Activated B cell treated with CpG ODN at 0.5 μM for 24 hours (primary cell): Measurements from ENCODE around the gene IGSF8. TPM values are rescaled to one million over a fixed set of nuclear protein-coding genes. Genes with fewer than 3 reads are reported as not detected.
A peak's percentile ranks its signal among the peaks of the same experiment; 100 is the strongest.

Experiments
- ATAC-seq: fragments of 200-7000 bp; cut with Tn5 transposase; one replicate; pipeline ENCODE4 v1.10.0; 2021; ENCODE audit warnings: low read depth, mild to moderate bottlenecking, moderate library complexity
- CTCF ChIA-PET: fragments of 350-600 bp; sonication (Branson Sonifier 250); formaldehyde crosslinking; loops from one replicate; lab custom pipeline; 2021; ENCODE audit warnings: antibody characterized with exemption; lab: Charles Lee
- POLR2A ChIA-PET: fragments of 350-600 bp; sonication (Branson Sonifier 250); formaldehyde crosslinking; loops from one replicate; lab custom pipeline; 2021; ENCODE audit warnings: antibody characterized with exemption; lab: Charles Lee
- DNase-seq: peaks from one replicate; pipeline ENCODE4 v3.0.0; 2022
- H3K27ac Mint-ChIP-seq: one replicate; pipeline ENCODE4 v1.8.0; 2020; ENCODE audit warnings: mixed read lengths
- H3K27me3 Mint-ChIP-seq: one replicate; pipeline ENCODE4 v1.8.0; 2021; ENCODE audit warnings: mixed read lengths
- H3K36me3 Mint-ChIP-seq: one replicate; pipeline ENCODE4 v1.8.0; 2021; ENCODE audit warnings: low read depth, mixed read lengths
- H3K4me1 Mint-ChIP-seq: one replicate; pipeline ENCODE4 v1.8.0; 2021; ENCODE audit warnings: mixed read lengths
- H3K4me3 Mint-ChIP-seq: one replicate; pipeline ENCODE4 v1.8.0; 2020; ENCODE audit warnings: mild to moderate bottlenecking, mixed read lengths
- H3K9me3 Mint-ChIP-seq: one replicate; pipeline ENCODE4 v1.8.0; 2020; ENCODE audit warnings: mixed read lengths
- CTCF ChIP-seq: fragments of 200-600 bp; IDR thresholded peaks from one replicate; pipeline ENCODE4 v1.8.0; 2022; ENCODE audit warnings: antibody characterized with exemption, mild to moderate bottlenecking
- intact Hi-C: fragments of 100-400 bp; cut with micrococcal nuclease; formaldehyde crosslinking; loops from one replicate; pipeline ENCODE4 v1.15.1; 2024
- total RNA-seq: library from RNA; stranded (reverse); gene quantifications from 2 replicates; pipeline ENCODE4 v1.2.3, GENCODE V29; 2022

Gene IGSF8
- total RNA-seq, 1 donor from 2014 or later = 27.9 TPM

- H3K4me3 Mint-ChIP-seq = no peak overlapping the region
- ATAC-seq = no peak
- CTCF ChIA-PET = interaction anchor here (1.3 to 7.0 kb wide), 7 partner anchors 19 to 273 kb away, joined by 4 to 99 read pairs (median 26); partner anchors contain the start of gene PEX19
- intact Hi-C loops = no loop called here
- H3K27ac Mint-ChIP-seq = no peak overlapping the region
- no peak for TF ChIP-seq CTCF
- peaks cover 2% of the 10 kb centered on the region for H3K27me3 Mint-ChIP-seq
- POLR2A ChIA-PET = no interaction called here
- peaks cover 21% of the 10 kb centered on the region for H3K4me1 Mint-ChIP-seq
- DNase-seq = no peak
- H3K9me3 Mint-ChIP-seq = no peaks in the 10 kb centered on the region
- H3K36me3 Mint-ChIP-seq = no peaks in the 10 kb centered on the region
Observed at GRCh38 chr1:160103658-160104408, 5.4 kb upstream of the IGSF8 start.

- no peak overlapping the region for H3K4me3 Mint-ChIP-seq
Observed at GRCh38 chr1:160101717-160102522, 3.5 kb upstream of the IGSF8 start.

GRCh38 chr1:160101037-160101716, 2.8 kb upstream of the IGSF8 start:
- POLR2A ChIA-PET = interaction anchor here (0.5 to 1.8 kb wide), 8 partner anchors 21 to 276 kb away, joined by 3 to 8 read pairs (median 6); partner anchors contain the start of genes DCAF8 and PEX19
- TF ChIP-seq CTCF = no peak
- Mint-ChIP-seq H3K27ac (peak overlapping the region; percentile 61), H3K4me3 (peak overlapping the region; percentile 66), H3K36me3 (peaks cover 2% of the 10 kb centered on the region), H3K9me3 (no peaks in the 10 kb centered on the region), H3K27me3 (no peaks in the 10 kb centered on the region), H3K4me1 (peaks cover 36% of the 10 kb centered on the region)
- ATAC-seq (peak; percentile 23), DNase-seq (peak; percentile 69)
- CTCF ChIA-PET = interaction anchor here (0.6 to 7.0 kb wide), 15 partner anchors 16 to 275 kb away, joined by 3 to 99 read pairs (median 4); no protein-coding TSS in a partner anchor
- intact Hi-C loops = loop anchor here (1.0 to 2.0 kb wide), 5 partner anchors 94 to 506 kb away; no protein-coding TSS in a partner anchor

More at GRCh38 chr1:160101717-160102522, 3.5 kb upstream of the IGSF8 start:
- no peak for ATAC-seq
- Mint-ChIP-seq H3K9me3 (no peaks in the 10 kb centered on the region), H3K27me3 (no peaks in the 10 kb centered on the region), H3K36me3 (peaks cover 2% of the 10 kb centered on the region), H3K27ac (no peak overlapping the region), H3K4me1 (peaks cover 29% of the 10 kb centered on the region)
- intact Hi-C loops = loop anchor here (1.0 to 2.0 kb wide), 5 partner anchors 93 to 505 kb away; no protein-coding TSS in a partner anchor
- TF ChIP-seq CTCF = no peak
- CTCF ChIA-PET = interaction anchor here (0.6 to 7.0 kb wide), 14 partner anchors 16 to 275 kb away, joined by 3 to 99 read pairs (median 4); no protein-coding TSS in a partner anchor
- no peak for DNase-seq
- POLR2A ChIA-PET = interaction anchor here (1.0 to 1.5 kb wide), 4 partner anchors 150 to 275 kb away, joined by 3 to 7 read pairs (median 5); partner anchors contain the start of gene DCAF8

GRCh38 chr1:160099716-160100375, 1.4 kb upstream of the IGSF8 start:
- Mint-ChIP-seq H3K36me3 (peaks cover 2% of the 10 kb centered on the region), H3K27me3 (no peaks in the 10 kb centered on the region), H3K4me3 (peak overlapping the region; percentile 84), H3K4me1 (peaks cover 39% of the 10 kb centered on the region), H3K9me3 (no peaks in the 10 kb centered on the region), H3K27ac (peak overlapping the region; percentile 85)
- intact Hi-C loops = loop anchor here (1.0 to 10.0 kb wide), 4 partner anchors 95 to 1295 kb away; no protein-coding TSS in a partner anchor
- ChIA-PET CTCF (interaction anchor here (1.2 to 7.0 kb wide), 8 partner anchors 14 to 277 kb away, joined by 6 to 99 read pairs (median 22); no protein-coding TSS in a partner anchor), POLR2A (interaction anchor here (0.8 to 1.8 kb wide), 2 partner anchors 152 to 185 kb away, joined by 4 to 8 read pairs; partner anchors contain the start of gene PEX19)
- no peak for ATAC-seq
- no peak for TF ChIP-seq CTCF
- DNase-seq = no peak
